GM21423 (cell line): ENCODE results near the gene MYBPC2.
A peak's percentile ranks its signal among the peaks of the same experiment; 100 is the strongest.
"Not testable (repeated sequence)": the region's sequence is repeated elsewhere in the genome, so short reads cannot be mapped to it uniquely, and the experiment has no call there.

ENCODE experiments used
- ATAC-seq: cut with Tn5 transposase; IDR thresholded peaks from one replicate; pipeline ENCODE4 v1.9.1; 2021; ENCODE audit warnings: mild to moderate bottlenecking, moderate library complexity; ENCODE audit not compliant: unreplicated experiment

MYBPC2 gene

GRCh38 chr19:50427318-50427925 is 5.3 kb upstream of the MYBPC2 start:
- no peak for ATAC-seq

- no peak for ATAC-seq
Measured at GRCh38 chr19:50427997-50428425, 4.7 kb upstream of the MYBPC2 start.

- ATAC-seq: no peak
Measured at GRCh38 chr19:50428772-50429463, 3.8 kb upstream of the MYBPC2 start.

GRCh38 chr19:50430888-50431342 is 1.8 kb upstream of the MYBPC2 start:
- no peak for ATAC-seq

- peak; percentile 58 for ATAC-seq
Measured at GRCh38 chr19:50431343-50432220, 1.1 kb upstream of the MYBPC2 start.

- ATAC-seq: no peak
Measured at GRCh38 chr19:50433201-50434180, 799 bp downstream of the MYBPC2 start.

GRCh38 chr19:50434525-50434924 is 1.8 kb downstream of the MYBPC2 start:
- no peak for ATAC-seq

GRCh38 chr19:50435221-50435620 is 2.5 kb downstream of the MYBPC2 start:
- ATAC-seq: no peak

GRCh38 chr19:50435627-50436026 is 2.9 kb downstream of the MYBPC2 start:
- no peak for ATAC-seq

GRCh38 chr19:50437862-50438449 is 5.3 kb downstream of the MYBPC2 start:
- no peak for ATAC-seq

GRCh38 chr19:50439130-50439529 is 6.4 kb downstream of the MYBPC2 start:
- ATAC-seq: not testable (repeated sequence)

- ATAC-seq: no peak
Measured at GRCh38 chr19:50444059-50444458, 11.4 kb downstream of the MYBPC2 start.

GRCh38 chr19:50447053-50447452 is 14.4 kb downstream of the MYBPC2 start:
- no peak for ATAC-seq

- ATAC-seq: no peak
Measured at GRCh38 chr19:50447750-50448149, 15.1 kb downstream of the MYBPC2 start.

GRCh38 chr19:50449236-50449899 is 16.7 kb downstream of the MYBPC2 start:
- ATAC-seq: no peak

GRCh38 chr19:50450369-50451222 is 17.9 kb downstream of the MYBPC2 start:
- ATAC-seq: no peak

GRCh38 chr19:50451223-50451534 is 18.5 kb downstream of the MYBPC2 start:
- no peak for ATAC-seq

- ATAC-seq: no peak
Measured at GRCh38 chr19:50453243-50453642, 20.6 kb downstream of the MYBPC2 start.

GRCh38 chr19:50455992-50456391 is 23.3 kb downstream of the MYBPC2 start:
- no peak for ATAC-seq
